Activated T-cell treated with anti-CD3 and anti-CD28 coated beads for 48 hours (primary cell): Measurements from ENCODE around the gene GASK1A.

Experiments used
- DNase-seq: peaks from one replicate; pipeline ENCODE4 v3.0.0-alpha.2; 2020; ENCODE audit warnings: low read depth

GASK1A gene

DNA sequence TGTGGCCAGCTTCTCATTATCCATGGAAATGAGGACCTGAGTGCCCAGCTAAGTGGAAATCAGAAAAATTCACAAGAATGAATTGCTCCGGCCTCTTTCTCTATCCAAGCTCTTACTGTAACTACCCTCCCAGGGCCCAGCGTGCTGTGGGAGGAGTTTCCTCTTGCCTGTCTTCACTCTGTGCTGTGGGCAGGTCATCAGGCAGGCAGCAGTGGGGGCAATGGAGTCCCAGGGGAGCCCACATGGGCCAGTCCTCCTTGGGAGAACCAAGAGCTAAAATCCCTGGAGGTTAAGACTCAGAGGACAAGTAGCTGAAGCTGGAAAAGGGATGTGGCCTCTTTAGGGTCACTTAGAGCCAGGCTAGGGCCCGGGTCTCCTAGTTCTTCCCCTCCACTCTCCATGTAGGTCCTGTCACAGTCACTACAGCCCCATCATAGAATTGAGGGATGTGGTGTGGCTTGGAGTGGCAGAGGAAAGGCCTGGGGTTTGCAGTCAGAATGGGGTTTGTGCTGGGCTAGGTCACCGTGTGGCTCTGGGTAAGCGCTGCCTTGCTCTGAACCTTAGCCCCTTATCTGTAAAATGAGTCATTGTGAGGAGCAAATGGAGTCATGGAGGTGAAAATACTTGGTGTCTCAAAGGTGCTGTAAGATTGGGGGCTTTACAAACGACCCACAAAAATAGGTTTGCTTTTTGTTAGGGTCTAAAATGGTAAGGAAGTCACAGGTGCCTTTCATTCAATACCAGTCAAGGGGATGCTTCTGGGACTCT lies 3.7 kb downstream of the GASK1A start:
- DNase-seq: no peak

DNA sequence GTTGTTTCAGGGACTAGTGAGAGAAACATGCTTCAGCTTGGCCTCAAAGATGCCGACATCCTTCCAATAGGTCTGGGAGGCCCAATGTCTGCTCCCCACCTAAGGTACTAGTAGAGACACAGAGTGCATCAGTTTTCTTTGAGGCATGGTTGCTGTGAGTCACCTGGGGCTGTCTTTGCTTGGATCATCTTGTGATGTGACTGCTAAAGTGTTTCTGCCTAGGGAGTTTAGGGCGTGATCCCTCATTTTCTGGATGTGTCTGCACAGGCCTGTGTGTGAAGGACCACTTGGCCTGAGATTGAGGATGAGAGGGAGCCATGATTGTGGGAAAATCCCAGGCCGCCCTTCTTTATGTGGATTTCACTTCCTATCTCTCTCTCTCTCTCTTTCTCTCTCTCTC lies 4.8 kb downstream of the GASK1A start:
- no peak for DNase-seq

DNA sequence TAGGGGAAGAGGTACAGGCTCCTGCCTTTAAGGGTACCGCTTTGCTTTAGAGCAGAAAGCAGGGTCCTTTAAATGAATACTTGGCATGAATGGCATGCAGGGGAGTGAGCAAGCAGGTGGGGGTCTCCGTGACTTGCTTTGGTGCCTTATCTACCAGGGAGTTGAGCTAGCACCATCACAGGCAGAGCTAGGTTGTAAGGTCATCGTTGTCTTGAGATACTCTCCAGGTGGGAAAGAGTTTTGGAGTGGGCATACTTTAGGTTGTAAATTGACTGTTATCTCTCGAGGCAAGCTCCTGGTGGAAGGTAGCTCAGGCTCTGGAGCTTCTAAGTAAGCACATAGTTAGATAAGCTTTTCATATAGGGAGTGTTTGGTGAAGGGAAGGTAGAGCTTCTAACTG lies 5.6 kb downstream of the GASK1A start:
- DNase-seq: no peak

- no peak for DNase-seq
Observed at GRCh38 chr3:42988097-42988496, 9.0 kb downstream of the GASK1A start.

- DNase-seq: no peak
Observed at GRCh38 chr3:42988566-42988965, 9.5 kb downstream of the GASK1A start.

GRCh38 chr3:42991341-42992315 lies 12.5 kb downstream of the GASK1A start:
- no peak for DNase-seq

- no peak for DNase-seq
Observed at GRCh38 chr3:42994595-42994994, 15.5 kb downstream of the GASK1A start.

DNA sequence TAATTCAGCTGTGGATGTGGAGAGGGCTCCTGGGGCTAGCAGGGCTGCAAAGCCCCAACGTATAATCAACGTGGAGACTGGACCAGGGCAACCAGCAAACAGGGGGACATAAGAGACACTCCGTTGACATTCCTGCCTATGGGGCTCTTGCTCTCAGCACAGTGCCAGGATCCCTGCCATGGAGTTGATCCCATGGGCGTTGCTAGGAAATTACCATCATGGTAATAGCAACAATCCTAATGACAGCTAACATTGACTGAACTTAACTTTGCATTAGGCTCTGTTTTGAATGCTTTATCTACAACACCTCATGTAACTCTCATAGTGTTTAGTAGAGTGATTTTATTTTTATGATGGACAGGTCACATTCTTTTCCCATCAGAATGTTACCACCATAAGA lies 16.9 kb downstream of the GASK1A start:
- no peak for DNase-seq

- no peak for DNase-seq
Observed at GRCh38 chr3:42996633-42997075, 17.5 kb downstream of the GASK1A start.

DNA sequence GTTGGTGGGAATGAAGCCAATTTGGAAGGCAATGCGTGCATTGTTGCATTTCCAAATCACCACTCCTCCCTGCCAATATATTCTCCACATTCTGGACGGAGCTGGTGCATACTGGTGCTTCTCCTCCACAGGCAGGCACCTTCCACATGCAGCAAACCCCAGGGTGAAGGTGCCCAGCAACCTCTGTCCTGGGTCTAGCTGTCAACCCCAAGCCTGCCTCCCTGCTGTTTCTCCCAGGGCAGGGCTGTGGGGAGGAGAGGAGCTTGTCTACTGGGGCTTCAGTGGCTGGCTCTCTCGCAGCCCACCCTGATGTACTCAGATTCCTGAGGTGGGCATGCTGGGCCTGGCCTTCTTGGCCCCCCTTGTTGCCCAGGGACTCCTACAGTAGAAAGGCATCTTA lies 20.1 kb downstream of the GASK1A start:
- no peak for DNase-seq

DNA sequence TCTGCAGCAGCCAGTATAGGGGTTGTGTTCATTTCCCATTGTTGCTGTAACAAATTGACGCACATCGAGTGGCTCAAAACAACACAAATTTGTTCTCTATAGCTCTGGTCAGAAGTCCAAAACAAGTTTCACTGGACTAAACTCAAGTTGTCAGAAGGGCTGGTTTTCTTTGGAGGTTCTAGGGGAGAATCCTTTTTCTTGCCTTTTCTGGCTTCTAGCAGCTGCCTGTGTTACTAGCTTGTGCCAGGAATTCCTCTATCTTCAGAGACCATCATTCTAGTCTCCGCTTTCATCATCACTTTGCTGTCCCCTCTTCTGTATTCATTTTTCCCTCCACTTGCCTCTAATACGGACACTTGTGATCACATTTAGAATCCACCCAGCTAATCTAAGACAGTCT lies 20.5 kb downstream of the GASK1A start:
- DNase-seq: no peak

DNA sequence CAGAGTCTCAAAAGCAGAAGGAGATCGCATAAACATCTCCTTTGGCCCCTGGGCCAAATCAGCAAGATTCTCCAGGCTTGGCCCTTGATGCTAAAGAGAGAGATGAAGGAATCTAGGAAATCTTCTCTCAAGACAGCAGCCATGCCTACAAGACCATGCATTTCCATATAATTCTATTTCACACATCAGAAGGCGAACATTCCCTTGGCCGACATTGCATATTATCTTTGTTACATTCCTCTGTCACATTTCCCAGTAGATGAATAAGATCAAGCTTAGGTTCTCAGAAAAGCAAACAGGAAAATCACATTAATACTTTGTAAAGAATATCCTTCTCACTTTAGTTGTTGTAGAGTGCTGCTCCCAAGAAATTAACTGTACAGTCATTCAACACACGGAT lies 21.3 kb downstream of the GASK1A start:
- no peak for DNase-seq

DNA sequence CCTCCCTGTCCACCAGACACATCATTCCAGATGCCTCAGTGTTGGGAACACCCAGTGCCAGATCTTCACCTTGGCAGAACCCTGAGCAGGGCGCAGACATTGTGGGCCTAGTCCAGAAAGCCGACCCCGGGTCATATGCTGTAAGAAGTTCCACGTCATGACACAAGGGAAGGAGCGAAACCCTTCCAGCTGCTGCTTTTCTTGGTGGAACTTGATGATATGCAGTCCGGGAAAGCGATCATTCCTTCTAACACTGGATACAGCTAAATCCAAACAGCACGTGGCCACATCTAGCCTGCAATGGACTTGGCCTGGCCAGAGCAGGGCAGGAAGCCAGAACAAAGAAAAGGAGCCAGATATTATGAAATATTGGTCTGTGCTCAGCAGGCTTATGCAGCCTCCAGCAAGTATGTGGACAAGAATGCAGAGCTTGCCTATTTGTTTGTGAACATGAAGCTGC lies 22.0 kb downstream of the GASK1A start:
- no peak for DNase-seq

- DNase-seq: no peak
Observed at GRCh38 chr3:43001556-43002121, 22.5 kb downstream of the GASK1A start.

DNA sequence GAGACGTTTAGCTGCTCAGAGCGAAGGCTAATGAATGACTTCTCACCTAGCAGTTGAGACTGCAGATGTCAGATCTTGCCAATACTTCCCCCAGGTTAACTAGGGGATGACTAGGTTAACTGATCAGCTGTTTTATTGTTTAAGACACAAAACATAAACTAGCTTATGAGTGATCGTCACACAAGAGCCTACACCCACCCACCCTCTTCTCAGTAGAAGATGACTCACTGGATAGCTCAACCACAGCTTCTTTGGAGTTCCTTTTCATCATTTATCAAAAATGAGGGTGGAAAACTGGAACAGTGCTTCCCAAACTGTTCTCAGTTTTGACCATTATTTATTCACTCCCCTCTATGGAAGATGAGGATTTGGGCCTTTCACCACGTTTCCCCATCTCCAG lies 25.2 kb downstream of the GASK1A start:
- DNase-seq: no peak

DNA sequence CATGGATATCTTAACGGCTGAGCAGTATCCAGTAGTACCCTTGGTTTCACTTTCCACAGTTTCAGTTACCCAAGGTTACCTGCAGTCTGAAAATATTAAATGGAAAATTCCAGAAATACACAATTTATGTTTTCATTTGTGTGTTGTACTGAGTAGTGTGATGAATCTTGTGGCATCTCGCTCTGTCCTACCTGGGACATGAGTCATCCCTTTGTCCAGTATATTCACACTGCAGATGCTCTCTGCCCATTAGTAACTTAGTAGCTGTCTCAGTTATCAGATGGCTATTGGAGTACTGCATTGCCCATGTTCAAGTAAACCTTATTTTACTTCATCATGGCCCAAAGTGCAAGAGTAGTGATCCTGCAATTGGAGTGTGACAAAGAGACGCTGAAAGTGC lies 26.1 kb downstream of the GASK1A start:
- DNase-seq: no peak

DNA sequence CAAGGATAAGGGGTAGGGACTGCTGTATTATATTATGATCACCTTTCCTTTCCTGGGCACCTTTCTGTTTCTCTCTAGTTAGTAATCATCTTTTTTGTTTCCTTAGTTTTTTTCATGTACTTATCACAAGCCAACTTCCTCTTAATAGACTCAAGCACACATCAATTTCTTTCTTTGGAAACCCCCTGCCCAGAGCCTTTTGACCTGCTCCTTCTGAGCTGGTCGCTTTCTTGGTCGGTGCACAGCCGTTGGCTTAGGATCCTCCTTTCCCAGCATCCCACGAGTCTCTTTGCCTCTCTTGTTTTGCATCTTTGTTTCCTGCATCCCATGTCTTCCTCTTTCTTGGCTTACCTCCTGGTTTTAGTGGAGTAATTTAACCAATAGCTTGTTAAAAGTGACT lies 26.9 kb downstream of the GASK1A start:
- no peak for DNase-seq

DNA sequence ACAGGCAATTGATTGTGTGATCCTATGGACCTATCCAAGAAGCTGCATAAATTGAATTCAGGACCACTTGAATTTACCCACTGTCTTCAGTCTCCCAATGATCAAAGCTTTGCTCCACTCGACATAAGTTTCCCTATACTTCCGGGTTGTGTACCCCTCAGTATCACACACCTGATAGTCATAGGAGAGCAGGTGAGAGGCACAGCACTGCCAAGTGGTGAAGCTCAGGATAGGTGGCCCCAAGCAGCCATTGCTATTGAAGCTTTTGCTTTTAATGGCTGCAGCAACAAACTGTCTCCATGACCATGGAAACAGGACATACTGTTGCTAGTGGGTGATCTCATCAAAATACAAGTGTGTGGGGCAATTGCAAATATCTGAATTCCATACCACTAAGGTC lies 27.7 kb downstream of the GASK1A start:
- DNase-seq: no peak

GRCh38 chr3:43009547-43009946 lies 30.4 kb downstream of the GASK1A start:
- DNase-seq: no peak

- DNase-seq: no peak
Observed at GRCh38 chr3:43010638-43011037, 31.5 kb downstream of the GASK1A start.

- DNase-seq: no peak
Observed at GRCh38 chr3:43011638-43012037, 32.5 kb downstream of the GASK1A start.

- no peak for DNase-seq
Observed at GRCh38 chr3:43012174-43012573, 33.1 kb downstream of the GASK1A start.

DNA sequence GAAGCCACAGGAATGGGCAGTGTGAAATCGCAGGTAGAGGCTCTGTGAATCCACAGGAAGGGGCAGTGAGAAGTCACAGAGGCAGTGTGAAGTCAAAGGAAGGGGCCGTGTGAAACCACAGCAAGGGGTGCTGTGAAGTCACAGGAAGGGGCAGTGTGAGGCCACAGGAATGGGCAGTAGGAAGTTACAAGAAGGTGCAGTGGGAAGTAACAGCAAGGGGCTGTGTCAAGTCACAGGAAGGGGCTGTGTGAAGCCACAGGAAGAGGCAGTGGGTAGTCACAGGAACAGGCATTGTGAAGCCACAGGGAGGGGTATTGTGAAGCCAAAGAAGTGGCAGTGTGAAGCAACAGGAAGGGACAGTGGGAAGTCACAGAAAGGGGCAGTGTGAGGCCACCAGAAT lies 34.1 kb downstream of the GASK1A start:
- no peak for DNase-seq
